Gastrocnemius medialis (tissue), 4 donors: ENCODE results near the gene FBXL7. TPM values are rescaled to one million over a fixed set of nuclear protein-coding genes. Genes with fewer than 3 reads are reported as not detected.

ENCODE experiments used
- ATAC-seq, 2 donors: fragments of 150-250 bp; one replicate each; pipeline ENCODE4 v1.9.1; 2016
- DNase-seq, 2 donors: peaks; one replicate each; pipeline ENCODE4 v3.0.0-alpha.2; 2019
- H3K27ac ChIP-seq, 4 donors: fragments of 200-600 bp; sonication (generic); 1 replicate in 1 of 4; 2 replicates in 3 of 4; pipeline ENCODE4 v1.5.1; 2016 to 2018; ENCODE audit warnings: mild to moderate bottlenecking in 2 of 4, moderate library complexity in 1 of 4
- H3K27me3 ChIP-seq, 3 donors: fragments of 200-600 bp; sonication (generic) in 2 of 3; 1 replicate in 1 of 3; 2 replicates in 2 of 3; pipeline versions ENCODE4 v1.5.1 to v1.6.0; 2016 to 2019; ENCODE audit warnings: mild to moderate bottlenecking in 1 of 3, moderate library complexity in 1 of 3
- H3K36me3 ChIP-seq, 2 donors: fragments of 200-600 bp; sonication (generic) in 1 of 2; one replicate each; pipeline ENCODE4 v1.5.1; 2017 to 2018
- H3K4me1 ChIP-seq, 2 donors: fragments of 200-600 bp; sonication (generic) in 1 of 2; one replicate each; pipeline ENCODE4 v1.5.1; 2016 to 2017; ENCODE audit warnings: mild to moderate bottlenecking in 2 of 2
- H3K4me3 ChIP-seq, 4 donors: fragments of 200-600 bp; sonication (generic) in 3 of 4; 1 replicate in 1 of 4; 2 replicates in 3 of 4; pipeline ENCODE4 v1.5.1; 2016 to 2019; ENCODE audit warnings: mild to moderate bottlenecking in 2 of 4
- H3K9me3 ChIP-seq, 3 donors: fragments of 200-600 bp; sonication (generic) in 2 of 3; 1 replicate in 1 of 3; 2 replicates in 2 of 3; pipeline ENCODE4 v1.5.1; 2016 to 2019
- POLR2A ChIP-seq, 2 donors: fragments of 450-650 bp; IDR thresholded peaks; one replicate each; pipeline ENCODE4 v1.6.1; 2017; ENCODE audit warnings: antibody characterized with exemption in 2 of 2, mild to moderate bottlenecking in 2 of 2, moderate library complexity in 2 of 2
- in situ Hi-C, 4 donors: fragments of 200-750 bp; cut with MboI; loops; one replicate each; pipeline versions ENCODE4 v1.15.0 to v1.8.0; 2017; ENCODE audit warnings: low sequenced_read_pairs in 4 of 4
- intact Hi-C: fragments of 100-400 bp; cut with DNase I; formaldehyde crosslinking; loops from one replicate; pipeline ENCODE4 v1.15.1; 2023; ENCODE audit warnings: low total_unique reads
- total RNA-seq, 4 donors: library from RNA; depleted of rRNA; stranded (reverse); fragments of >200 nt; gene quantifications; one replicate each; pipeline versions ENCODE4 v1.1.0 to v1.2.3, GENCODE V29; 2016
- TF ChIP-seq, protein P1 (sequence below), 5 experiments: fragments of 450-650 bp in 3 of 5; fragments of 200-600 bp in 2 of 5; sonication (generic) in 2 of 5; IDR thresholded peaks in 4 of 5; conservative IDR thresholded peaks in 1 of 5; 1 replicate in 4 of 5; 2 replicates in 1 of 5; pipeline ENCODE4 v1.5.1; 2016 to 2019; ENCODE audit warnings: antibody characterized with exemption in 5 of 5, mild to moderate bottlenecking in 3 of 5, moderate library complexity in 3 of 5

The FBXL7 gene
- total RNA-seq, 4 donors from 2014 or later, result 2.4 to 4.9 (median 3.1) TPM

DNA sequence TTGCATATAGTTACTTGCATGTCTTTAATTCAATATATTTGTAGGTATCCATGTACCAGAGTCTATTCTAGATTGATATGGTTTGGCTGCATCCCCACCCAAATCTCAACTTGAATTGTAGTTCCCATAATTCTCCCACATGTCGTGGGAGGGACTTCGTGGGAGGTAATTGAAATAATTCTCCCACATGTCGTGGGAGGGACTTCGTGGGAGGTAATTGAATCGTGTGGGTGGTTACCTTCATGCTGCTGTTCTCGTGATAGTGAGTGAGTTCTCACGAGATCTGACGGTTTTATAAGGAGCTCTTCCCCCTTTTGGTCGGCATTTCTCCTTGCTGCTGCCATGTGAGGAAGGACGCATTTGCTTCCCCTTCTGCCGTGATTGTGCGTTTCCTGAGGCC is 16.5 kb downstream of the FBXL7 start:
- ATAC-seq (no peak), DNase-seq (no peak)
- intact Hi-C loops, result no loop called here
- TF ChIP-seq, protein P1, sequence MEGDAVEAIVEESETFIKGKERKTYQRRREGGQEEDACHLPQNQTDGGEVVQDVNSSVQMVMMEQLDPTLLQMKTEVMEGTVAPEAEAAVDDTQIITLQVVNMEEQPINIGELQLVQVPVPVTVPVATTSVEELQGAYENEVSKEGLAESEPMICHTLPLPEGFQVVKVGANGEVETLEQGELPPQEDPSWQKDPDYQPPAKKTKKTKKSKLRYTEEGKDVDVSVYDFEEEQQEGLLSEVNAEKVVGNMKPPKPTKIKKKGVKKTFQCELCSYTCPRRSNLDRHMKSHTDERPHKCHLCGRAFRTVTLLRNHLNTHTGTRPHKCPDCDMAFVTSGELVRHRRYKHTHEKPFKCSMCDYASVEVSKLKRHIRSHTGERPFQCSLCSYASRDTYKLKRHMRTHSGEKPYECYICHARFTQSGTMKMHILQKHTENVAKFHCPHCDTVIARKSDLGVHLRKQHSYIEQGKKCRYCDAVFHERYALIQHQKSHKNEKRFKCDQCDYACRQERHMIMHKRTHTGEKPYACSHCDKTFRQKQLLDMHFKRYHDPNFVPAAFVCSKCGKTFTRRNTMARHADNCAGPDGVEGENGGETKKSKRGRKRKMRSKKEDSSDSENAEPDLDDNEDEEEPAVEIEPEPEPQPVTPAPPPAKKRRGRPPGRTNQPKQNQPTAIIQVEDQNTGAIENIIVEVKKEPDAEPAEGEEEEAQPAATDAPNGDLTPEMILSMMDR (IDR thresholded peaks at IDR 0.05 in 4 of 5, conservative IDR thresholded peaks at IDR 0.05 in 1 of 5), result no peak
- no peak for TF ChIP-seq POLR2A (IDR thresholded peaks at IDR 0.05)
- Histone ChIP-seq H3K27ac (no peak overlapping the region), H3K9me3 (no peaks in the 10 kb centered on the region), H3K27me3 (no peaks in the 10 kb centered on the region), H3K36me3 (no peaks in the 10 kb centered on the region), H3K4me1 (peaks cover 0 to 5% of the 10 kb centered on the region in 2 donors), H3K4me3 (no peak overlapping the region)
- in situ Hi-C loops, result no loop called here

DNA sequence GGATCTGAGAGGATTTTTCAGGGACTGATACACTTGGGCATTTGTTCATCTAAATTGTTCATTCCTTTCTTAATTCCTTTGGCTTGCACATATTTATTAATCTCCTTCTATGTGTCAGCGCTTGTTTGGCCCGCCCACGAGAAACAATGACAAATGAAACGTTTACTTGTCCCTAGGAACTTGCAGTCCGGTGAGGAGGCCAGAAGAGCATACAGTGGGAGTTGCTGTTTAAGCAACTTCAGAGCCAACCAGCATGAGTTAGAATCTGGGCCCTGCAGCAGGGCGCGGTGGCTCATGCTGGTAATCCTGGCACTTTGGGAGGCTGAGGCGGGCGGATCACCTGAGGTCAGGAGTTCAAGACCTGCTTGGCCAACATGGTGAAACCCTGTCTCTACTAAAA is 18.8 kb downstream of the FBXL7 start:
- TF ChIP-seq POLR2A (IDR thresholded peaks at IDR 0.05), result no peak
- TF ChIP-seq, protein P1 (IDR thresholded peaks at IDR 0.05 in 4 of 5, conservative IDR thresholded peaks at IDR 0.05 in 1 of 5), result no peak
- Histone ChIP-seq H3K9me3 (no peaks in the 10 kb centered on the region), H3K36me3 (no peaks in the 10 kb centered on the region), H3K27ac (no peak overlapping the region), H3K27me3 (no peaks in the 10 kb centered on the region), H3K4me3 (no peak overlapping the region), H3K4me1 (peaks cover 0 to 8% of the 10 kb centered on the region in 2 donors)
- ATAC-seq (no peak), DNase-seq (no peak)
- intact Hi-C loops, result no loop called here
- in situ Hi-C loops, result no loop called here

DNA sequence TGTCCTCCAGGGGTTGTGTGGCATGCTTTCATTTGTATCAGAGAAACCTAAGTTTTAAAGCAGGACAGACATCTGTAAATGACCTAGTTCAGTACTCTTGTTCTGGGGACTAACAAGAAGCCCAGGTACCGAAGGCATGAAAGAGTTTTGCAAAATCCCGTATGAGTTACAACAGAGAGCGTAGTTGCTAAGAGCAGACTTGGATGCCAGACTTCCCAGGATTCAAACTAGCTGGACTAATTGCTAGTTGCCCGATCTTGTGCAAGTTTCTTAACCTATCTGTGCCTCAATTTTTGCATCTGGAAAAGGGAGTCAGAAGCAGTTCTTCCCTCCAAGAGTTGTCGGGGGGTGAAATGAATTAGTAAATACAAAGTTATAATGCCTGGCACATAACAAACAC is 20.9 kb downstream of the FBXL7 start:
- no peak for DNase-seq
- intact Hi-C loops, result no loop called here
- no peaks in the 10 kb centered on the region for H3K36me3 ChIP-seq
- TF ChIP-seq, protein P1 (IDR thresholded peaks at IDR 0.05 in 4 of 5, conservative IDR thresholded peaks at IDR 0.05 in 1 of 5), result no peak
- TF ChIP-seq POLR2A (IDR thresholded peaks at IDR 0.05), result no peak
- no peak overlapping the region for H3K4me3 ChIP-seq
- H3K9me3 ChIP-seq, result no peaks in the 10 kb centered on the region
- in situ Hi-C loops, result no loop called here
- peaks cover 0 to 8% of the 10 kb centered on the region in 2 donors for H3K4me1 ChIP-seq
- ATAC-seq, result no peak
- H3K27me3 ChIP-seq, result no peaks in the 10 kb centered on the region
- H3K27ac ChIP-seq, result no peak overlapping the region

DNA sequence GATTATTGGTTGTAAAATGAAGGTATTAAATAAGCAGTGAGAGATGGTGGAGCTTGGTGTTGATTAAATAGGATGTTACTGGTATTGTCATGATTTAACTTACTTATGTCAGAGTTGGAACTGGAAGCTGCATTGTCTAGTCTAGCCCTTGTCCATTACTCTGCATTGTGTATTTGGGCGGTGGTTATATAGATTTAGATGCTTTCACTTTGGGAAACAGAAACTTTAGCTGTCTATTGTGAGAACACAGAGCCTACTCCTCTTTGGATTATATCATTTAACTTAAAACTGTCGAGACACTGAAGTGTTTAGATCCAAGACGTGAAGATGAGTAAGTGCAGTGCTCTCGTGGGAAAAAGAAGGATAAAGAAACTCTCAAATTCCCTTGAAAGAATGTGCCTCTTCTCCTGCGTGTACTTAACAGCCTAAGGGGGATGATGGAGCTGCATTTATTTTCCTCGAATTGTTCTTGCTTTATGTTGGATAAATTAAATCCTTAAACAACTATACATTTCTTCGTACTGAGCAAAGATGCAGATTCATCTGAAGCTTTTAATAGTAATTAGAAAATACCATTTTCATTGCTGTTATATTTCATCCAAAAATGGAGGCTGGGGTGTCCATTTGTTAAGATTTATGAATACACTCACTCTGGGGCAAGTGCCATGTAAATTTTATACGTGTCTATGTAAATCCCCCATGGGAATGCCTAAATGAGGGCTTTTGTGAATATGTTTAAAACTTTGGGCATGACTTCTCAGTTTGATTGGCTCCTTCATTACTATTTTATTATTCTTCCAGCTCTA is 21.6 kb downstream of the FBXL7 start:
- Histone ChIP-seq H3K9me3 (no peaks in the 10 kb centered on the region), H3K27me3 (no peaks in the 10 kb centered on the region), H3K4me1 (peaks cover 0 to 8% of the 10 kb centered on the region in 2 donors), H3K36me3 (no peaks in the 10 kb centered on the region), H3K27ac (no peak overlapping the region), H3K4me3 (no peak overlapping the region)
- ATAC-seq (no peak), DNase-seq (no peak)
- intact Hi-C loops, result no loop called here
- no peak for TF ChIP-seq POLR2A (IDR thresholded peaks at IDR 0.05)
- TF ChIP-seq, protein P1 (IDR thresholded peaks at IDR 0.05 in 4 of 5, conservative IDR thresholded peaks at IDR 0.05 in 1 of 5), result no peak
- in situ Hi-C loops, result no loop called here

DNA sequence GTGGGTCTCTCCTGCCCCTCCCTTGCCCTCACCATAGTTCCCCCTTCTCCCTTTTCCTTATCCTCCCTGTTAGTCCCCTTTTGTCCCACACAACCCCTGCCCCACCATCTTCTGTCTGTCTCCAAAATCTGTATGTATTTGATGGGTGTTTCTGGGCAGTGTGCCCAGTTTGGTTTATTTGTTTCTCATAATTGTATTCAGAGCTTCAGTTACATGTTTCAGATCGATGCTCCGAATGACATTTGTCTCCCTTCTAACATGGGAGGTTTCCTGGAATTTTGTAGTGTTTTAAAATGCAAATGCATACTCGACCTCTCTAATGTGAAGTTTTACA is 22.2 kb downstream of the FBXL7 start:
- DNase-seq (no peak), ATAC-seq (no peak)
- Histone ChIP-seq H3K27ac (no peak overlapping the region), H3K4me3 (no peak overlapping the region), H3K27me3 (no peaks in the 10 kb centered on the region), H3K9me3 (no peaks in the 10 kb centered on the region), H3K36me3 (no peaks in the 10 kb centered on the region), H3K4me1 (peaks cover 0 to 8% of the 10 kb centered on the region in 2 donors)
- no peak for TF ChIP-seq POLR2A (IDR thresholded peaks at IDR 0.05)
- TF ChIP-seq, protein P1 (IDR thresholded peaks at IDR 0.05 in 4 of 5, conservative IDR thresholded peaks at IDR 0.05 in 1 of 5), result no peak
- in situ Hi-C loops, result no loop called here
- intact Hi-C loops, result no loop called here
